Stimulated activated CD4-positive, alpha-beta T cell treated with anti-CD3 and anti-CD28 coated beads, Interleukin-2, amount 100 ng/mL, for 4 hours (primary cell): ENCODE data around the gene TPPP.

Experiments used
- DNase-seq: peaks from one replicate; pipeline ENCODE4 v3.0.0-alpha.2; 2020; ENCODE audit warnings: low read depth

Gene TPPP

GRCh38 chr5:624951-625230, 68.3 kb downstream of the TPPP start:
- no peak for DNase-seq

- no peak for DNase-seq
Observed at GRCh38 chr5:624118-624950, 68.8 kb downstream of the TPPP start.

- no peak for DNase-seq
Observed at GRCh38 chr5:623531-623930, 69.6 kb downstream of the TPPP start.

- no peak for DNase-seq
Observed at GRCh38 chr5:622946-623522, 70.1 kb downstream of the TPPP start.

DNA sequence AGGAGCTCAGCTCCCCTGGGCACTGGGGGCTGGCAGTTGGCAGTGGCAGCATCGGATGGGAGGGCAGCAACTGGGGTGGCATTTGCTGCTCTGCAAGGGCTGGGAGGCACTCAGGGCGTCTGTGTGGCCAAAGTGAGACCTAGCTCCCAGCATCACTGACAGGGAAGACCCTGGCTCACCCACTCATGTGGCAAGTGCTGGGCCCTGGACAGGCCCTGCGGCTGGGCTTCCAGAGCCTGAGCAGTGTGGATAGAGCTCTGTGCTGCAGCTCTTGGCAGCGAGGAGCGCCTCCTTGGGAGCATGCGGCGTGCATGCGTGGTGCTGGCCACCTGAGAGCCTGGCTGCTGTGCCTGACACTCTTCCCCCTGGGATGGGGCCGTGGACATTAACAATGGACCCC, 70.8 kb downstream of the TPPP start:
- DNase-seq, result no peak

- DNase-seq, result no peak
Observed at GRCh38 chr5:621341-621761, 71.8 kb downstream of the TPPP start.

GRCh38 chr5:620586-621180, 72.5 kb downstream of the TPPP start:
- no peak for DNase-seq

DNA sequence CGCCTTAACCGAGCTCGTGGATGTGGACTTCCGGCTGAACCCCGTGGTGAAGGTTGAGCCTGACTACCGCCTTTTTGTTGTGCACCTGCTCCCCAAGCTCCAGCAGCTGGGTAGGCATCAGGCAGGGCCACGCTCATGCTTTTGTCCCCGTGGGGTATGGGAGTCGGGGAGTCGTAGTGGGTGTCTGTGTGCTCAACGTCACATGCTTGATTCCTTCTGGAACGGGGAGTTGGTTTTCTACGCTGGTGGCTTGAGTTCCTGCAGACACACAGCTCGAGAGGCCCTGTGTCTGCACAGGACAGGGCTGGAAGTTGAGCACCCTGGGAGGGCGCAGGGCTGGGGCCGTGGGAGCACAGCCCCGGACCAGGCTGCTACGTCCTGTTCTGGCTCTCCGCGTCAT, 73.0 kb downstream of the TPPP start:
- DNase-seq, result no peak

DNA sequence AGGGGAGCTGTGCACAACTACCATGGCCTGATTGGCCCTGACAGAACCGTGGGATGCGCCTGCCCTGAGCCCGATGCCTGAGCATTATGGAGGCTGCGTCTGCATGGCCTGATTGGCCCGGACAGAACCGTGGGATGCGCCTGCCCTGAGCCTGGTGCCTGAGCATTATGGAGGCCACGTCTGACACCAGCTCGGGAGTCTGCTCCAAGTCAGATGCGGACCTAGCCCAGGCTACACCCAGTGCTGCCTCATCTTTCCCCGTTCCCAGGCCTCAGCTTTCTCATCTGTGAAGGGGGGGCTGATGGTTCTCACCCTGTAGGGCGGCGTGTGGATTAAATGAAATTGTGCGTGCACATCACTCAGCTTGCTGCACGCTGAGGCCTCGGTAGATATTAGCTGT, 73.7 kb downstream of the TPPP start:
- no peak for DNase-seq

- no peak for DNase-seq
Observed at GRCh38 chr5:618450-618849, 74.7 kb downstream of the TPPP start.

- DNase-seq, result no peak
Observed at GRCh38 chr5:617896-618295, 75.3 kb downstream of the TPPP start.

GRCh38 chr5:616484-617039, 76.6 kb downstream of the TPPP start:
- no peak for DNase-seq

GRCh38 chr5:612498-613424, 80.4 kb downstream of the TPPP start:
- DNase-seq, result no peak

DNA sequence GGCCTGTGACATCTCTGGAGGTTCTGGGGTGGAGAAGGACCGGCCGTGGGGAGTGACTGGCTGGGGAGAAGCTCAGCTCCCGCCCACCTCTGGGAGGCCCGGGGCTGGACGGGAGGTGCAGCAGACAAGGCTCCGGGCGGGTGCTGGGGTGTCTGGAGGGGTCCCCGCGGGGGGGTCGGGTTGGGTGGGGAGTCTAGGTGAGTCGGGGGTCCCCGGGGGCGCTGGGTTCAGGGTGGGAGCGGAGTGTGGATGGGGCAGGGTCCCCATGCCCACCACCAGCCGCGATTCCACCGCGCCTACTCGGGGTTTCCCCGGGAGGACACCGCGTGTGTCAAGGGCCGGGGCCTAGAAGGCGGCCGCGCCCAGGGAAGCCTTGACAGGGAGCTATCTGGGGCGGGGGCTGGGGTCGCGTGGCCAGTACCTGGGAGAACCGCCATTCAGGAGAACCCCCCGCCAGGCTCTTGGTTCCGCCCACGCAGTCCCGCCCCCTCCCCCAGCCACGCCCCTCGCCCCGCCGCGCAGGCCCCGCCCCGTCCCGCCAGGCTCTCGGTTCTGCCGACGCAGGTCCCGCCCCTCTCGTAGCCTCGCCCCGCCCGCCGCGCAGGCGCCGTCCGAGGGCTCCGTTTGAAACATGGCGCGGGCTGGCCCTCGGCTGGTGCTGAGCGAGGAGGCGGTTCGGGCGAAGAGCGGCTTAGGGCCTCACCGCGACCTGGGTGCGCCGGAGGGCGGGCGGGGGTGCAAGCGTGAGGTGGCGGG, 81.2 kb downstream of the TPPP start, which contains the start of gene CEP72:
TSS of gene CEP72 (plus strand) at position 610 of the 756 bp plus-strand sequence. CDS start at position 632, 22 bp downstream.
- DNase-seq, result peak; percentile 90

- no peak for DNase-seq
Observed at GRCh38 chr5:610744-611730, 82.1 kb downstream of the TPPP start.

DNA sequence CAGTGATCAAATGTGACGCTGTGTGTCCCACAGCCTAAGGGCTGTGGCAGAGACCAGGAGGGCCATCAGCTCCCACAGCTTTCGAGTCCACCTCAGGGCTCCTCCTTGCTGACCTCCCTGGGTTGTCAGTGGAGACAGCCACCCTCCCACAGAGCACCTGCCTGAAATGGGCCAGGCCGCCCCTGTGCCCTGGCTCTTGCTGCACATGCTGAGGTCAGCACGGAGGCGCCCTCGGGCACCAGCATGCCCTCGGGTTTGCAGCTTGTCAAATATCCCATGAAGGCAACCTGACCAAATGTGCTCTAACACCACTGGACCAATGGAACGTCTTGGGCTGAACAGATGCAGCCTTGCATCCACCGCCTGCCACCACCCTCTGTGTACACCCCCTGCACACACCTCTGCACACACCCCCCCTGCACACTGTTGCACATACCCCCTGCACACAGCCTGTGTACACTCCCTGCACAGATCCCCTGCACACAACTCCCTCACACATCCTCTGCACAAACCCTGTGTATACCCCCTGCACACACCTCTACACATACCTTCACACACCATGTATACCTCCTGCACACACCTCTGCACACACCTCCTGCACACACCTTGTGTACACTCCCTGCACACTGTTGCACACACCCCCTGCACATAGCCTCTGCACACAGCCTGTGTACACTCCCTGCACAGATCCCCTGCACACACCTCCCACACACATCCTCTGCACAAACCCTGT, 83.0 kb downstream of the TPPP start:
- no peak for DNase-seq
